ENCODE data around the gene CRYGA.
"Not testable (repeated sequence)": the region's sequence is repeated elsewhere in the genome, so short reads cannot be mapped to it uniquely, and the experiment has no call there.

CRYGA gene

GRCh38 chr2:208127090-208127489 lies 36.3 kb downstream of the CRYGA start:
- DNase-seq (ENCODE audit: low read depth): no peak

GRCh38 chr2:208125251-208125650 lies 38.1 kb downstream of the CRYGA start:
- DNase-seq (ENCODE audit: low read depth): no peak

- not testable (repeated sequence) for DNase-seq (ENCODE audit: low read depth)
These were observed 39.2 kb downstream of the CRYGA start, which contains the start of gene CRYGD for GRCh38 chr2:208124013-208124715. Gene CRYGD, minus strand, starts transcription at chr2:208124524. Its CDS starts 51 bp downstream, at chr2:208124473.

GRCh38 chr2:208122248-208122647 lies 41.1 kb downstream of the CRYGA start:
- DNase-seq (ENCODE audit: low read depth): no peak

- DNase-seq (ENCODE audit: low read depth): no peak
These were observed 44.5 kb downstream of the CRYGA start for GRCh38 chr2:208118918-208119317.

GRCh38 chr2:208117390-208117789 lies 46.0 kb downstream of the CRYGA start:
- DNase-seq (ENCODE audit: low read depth): not testable (repeated sequence)

- no peak for DNase-seq (ENCODE audit: low read depth)
These were observed 50.4 kb downstream of the CRYGA start for GRCh38 chr2:208112969-208113368.

GRCh38 chr2:208112273-208112745 lies 51.1 kb downstream of the CRYGA start:
- DNase-seq (ENCODE audit: low read depth): not testable (repeated sequence)
